Neutrophil (primary cell): Measurements from ENCODE around the gene KCNK2.

Source experiments
- H3K27ac ChIP-seq: fragments of 200-600 bp; sonication (generic); 2 replicates; pipeline ENCODE4 v1.5.1; 2016; ENCODE audit warnings: mild to moderate bottlenecking, moderate library complexity
- H3K27me3 ChIP-seq: fragments of 200-600 bp; sonication (generic); 2 replicates; pipeline ENCODE4 v1.6.0; 2016; ENCODE audit warnings: mild to moderate bottlenecking
- H3K36me3 ChIP-seq: fragments of 200-600 bp; sonication (generic); 2 replicates; pipeline ENCODE4 v1.5.1; 2017
- H3K4me1 ChIP-seq, 2 experiments: fragments of 200-600 bp in 1 of 2; sonication (generic) in 1 of 2; 1 replicate in 1 of 2; 2 replicates in 1 of 2; pipeline versions ENCODE4 v1.5.1 to v1.6.1; 2013 to 2016; ENCODE audit warnings: low read depth in 1 of 2, low read length in 1 of 2, mild to moderate bottlenecking in 1 of 2, moderate library complexity in 1 of 2; ENCODE audit not compliant: control insufficient read depth in 1 of 2, insufficient read depth in 1 of 2
- H3K4me3 ChIP-seq, 2 experiments: fragments of 200-600 bp in 1 of 2; sonication (generic) in 1 of 2; 1 replicate in 1 of 2; 2 replicates in 1 of 2; pipeline ENCODE4 v1.5.1; 2013 to 2016; ENCODE audit warnings: low read depth in 1 of 2, low read length in 1 of 2, mild to moderate bottlenecking in 1 of 2, moderate library complexity in 1 of 2
- H3K9me3 ChIP-seq: fragments of 200-600 bp; sonication (generic); 2 replicates; pipeline ENCODE4 v1.5.1; 2016
- TF ChIP-seq, protein P1 (sequence below): fragments of 200-600 bp; sonication (generic); IDR thresholded peaks from 2 replicates; pipeline ENCODE4 v1.5.1; 2016; ENCODE audit warnings: antibody characterized with exemption

The KCNK2 gene

GRCh38 chr1:215095524-215095923 lies 13.0 kb downstream of the KCNK2 start:
- H3K36me3 ChIP-seq, result no peaks in the 10 kb centered on the region
- H3K4me3 ChIP-seq, result no peak overlapping the region
- H3K27me3 ChIP-seq, result no peaks in the 10 kb centered on the region
- no peaks in the 10 kb centered on the region for H3K9me3 ChIP-seq
- H3K4me1 ChIP-seq, result no peaks in the 10 kb centered on the region
- TF ChIP-seq, protein P1, sequence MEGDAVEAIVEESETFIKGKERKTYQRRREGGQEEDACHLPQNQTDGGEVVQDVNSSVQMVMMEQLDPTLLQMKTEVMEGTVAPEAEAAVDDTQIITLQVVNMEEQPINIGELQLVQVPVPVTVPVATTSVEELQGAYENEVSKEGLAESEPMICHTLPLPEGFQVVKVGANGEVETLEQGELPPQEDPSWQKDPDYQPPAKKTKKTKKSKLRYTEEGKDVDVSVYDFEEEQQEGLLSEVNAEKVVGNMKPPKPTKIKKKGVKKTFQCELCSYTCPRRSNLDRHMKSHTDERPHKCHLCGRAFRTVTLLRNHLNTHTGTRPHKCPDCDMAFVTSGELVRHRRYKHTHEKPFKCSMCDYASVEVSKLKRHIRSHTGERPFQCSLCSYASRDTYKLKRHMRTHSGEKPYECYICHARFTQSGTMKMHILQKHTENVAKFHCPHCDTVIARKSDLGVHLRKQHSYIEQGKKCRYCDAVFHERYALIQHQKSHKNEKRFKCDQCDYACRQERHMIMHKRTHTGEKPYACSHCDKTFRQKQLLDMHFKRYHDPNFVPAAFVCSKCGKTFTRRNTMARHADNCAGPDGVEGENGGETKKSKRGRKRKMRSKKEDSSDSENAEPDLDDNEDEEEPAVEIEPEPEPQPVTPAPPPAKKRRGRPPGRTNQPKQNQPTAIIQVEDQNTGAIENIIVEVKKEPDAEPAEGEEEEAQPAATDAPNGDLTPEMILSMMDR, result no peak
- H3K27ac ChIP-seq, result no peak overlapping the region

DNA sequence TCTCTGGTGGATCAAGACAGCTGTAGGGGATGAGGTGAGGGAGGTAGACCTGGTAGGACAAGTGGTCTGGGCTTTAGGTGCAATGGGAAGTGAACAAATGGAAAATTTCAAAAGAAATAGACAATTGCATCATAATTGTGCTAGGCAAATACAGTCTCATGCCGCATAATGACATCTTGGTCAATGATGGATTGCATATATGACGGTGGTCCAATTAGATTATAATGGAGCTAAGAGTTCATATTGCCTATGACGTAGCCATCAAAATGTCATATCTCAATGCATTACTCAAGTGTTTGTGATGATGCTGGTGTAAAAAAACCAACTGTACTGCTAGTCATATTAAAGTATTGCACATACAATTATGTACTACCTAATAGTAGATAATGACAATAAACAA lies 19.0 kb downstream of the KCNK2 start:
- H3K36me3 ChIP-seq, result no peaks in the 10 kb centered on the region
- TF ChIP-seq, protein P1, result no peak
- no peak overlapping the region for H3K4me3 ChIP-seq
- no peaks in the 10 kb centered on the region for H3K4me1 ChIP-seq
- H3K27me3 ChIP-seq, result no peaks in the 10 kb centered on the region
- H3K27ac ChIP-seq, result no peak overlapping the region
- H3K9me3 ChIP-seq, result no peaks in the 10 kb centered on the region

- TF ChIP-seq, protein P1, result no peak
- Histone ChIP-seq H3K27ac (no peak overlapping the region), H3K36me3 (no peaks in the 10 kb centered on the region), H3K27me3 (no peaks in the 10 kb centered on the region), H3K4me1 (no peaks in the 10 kb centered on the region), H3K4me3 (no peak overlapping the region), H3K9me3 (no peaks in the 10 kb centered on the region)
Observed at GRCh38 chr1:215104283-215104682, 21.7 kb downstream of the KCNK2 start.

GRCh38 chr1:215106067-215106466 lies 23.5 kb downstream of the KCNK2 start:
- H3K27me3 ChIP-seq, result no peaks in the 10 kb centered on the region
- H3K4me3 ChIP-seq, result no peak overlapping the region
- H3K27ac ChIP-seq, result no peak overlapping the region
- TF ChIP-seq, protein P1, result no peak
- no peaks in the 10 kb centered on the region for H3K9me3 ChIP-seq
- H3K36me3 ChIP-seq, result no peaks in the 10 kb centered on the region
- H3K4me1 ChIP-seq, result no peaks in the 10 kb centered on the region

GRCh38 chr1:215109171-215109570 lies 26.6 kb downstream of the KCNK2 start:
- H3K27me3 ChIP-seq, result no peaks in the 10 kb centered on the region
- H3K9me3 ChIP-seq, result no peaks in the 10 kb centered on the region
- H3K4me1 ChIP-seq, result no peaks in the 10 kb centered on the region
- no peaks in the 10 kb centered on the region for H3K36me3 ChIP-seq
- no peak overlapping the region for H3K4me3 ChIP-seq
- H3K27ac ChIP-seq, result no peak overlapping the region
- TF ChIP-seq, protein P1, result no peak

- H3K4me1 ChIP-seq, result no peaks in the 10 kb centered on the region
- no peaks in the 10 kb centered on the region for H3K27me3 ChIP-seq
- H3K4me3 ChIP-seq, result no peak overlapping the region
- TF ChIP-seq, protein P1, result no peak
- no peaks in the 10 kb centered on the region for H3K36me3 ChIP-seq
- H3K27ac ChIP-seq, result no peak overlapping the region
- H3K9me3 ChIP-seq, result no peaks in the 10 kb centered on the region
Observed at GRCh38 chr1:215111916-215112315, 29.4 kb downstream of the KCNK2 start.
